Measurements from ENCODE around the gene RPL41.

RPL41 gene

DNA sequence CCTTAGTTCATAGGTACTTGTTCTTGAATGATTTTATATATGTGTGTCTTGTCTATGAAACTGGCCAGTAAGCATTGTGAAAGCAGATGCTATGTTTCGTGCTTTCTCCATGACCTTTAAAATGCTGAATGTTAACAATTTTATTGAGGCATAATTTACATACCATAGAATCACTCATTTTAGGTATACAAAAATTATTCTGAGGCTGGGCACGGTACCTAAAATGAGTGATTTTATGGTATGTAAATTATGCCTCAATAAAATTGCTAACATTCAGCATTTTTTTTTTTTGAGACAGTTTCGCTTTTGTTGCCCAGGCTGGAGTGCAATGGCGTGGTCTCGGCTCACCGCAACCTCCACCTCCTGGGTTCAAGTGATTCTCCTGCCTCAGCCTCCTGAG is 18.5 kb downstream of the RPL41 start:
- Histone ChIP-seq H3K9ac (ENCODE audit: low read length) (no peak overlapping the region), H3K4me3 (ENCODE audit: low read length) (no peak overlapping the region), H3K4me1 (ENCODE audit: control insufficient read depth, insufficient read depth, low read length) (no peaks in the 10 kb centered on the region), H3K27me3 (ENCODE audit: control insufficient read depth, insufficient read depth, low read length) (no peaks in the 10 kb centered on the region), H3K36me3 (ENCODE audit: control insufficient read depth, insufficient read depth, low read length) (peaks cover 23% of the 10 kb centered on the region), H3K9me3 (ENCODE audit: control insufficient read depth, low read length) (no peaks in the 10 kb centered on the region)

DNA sequence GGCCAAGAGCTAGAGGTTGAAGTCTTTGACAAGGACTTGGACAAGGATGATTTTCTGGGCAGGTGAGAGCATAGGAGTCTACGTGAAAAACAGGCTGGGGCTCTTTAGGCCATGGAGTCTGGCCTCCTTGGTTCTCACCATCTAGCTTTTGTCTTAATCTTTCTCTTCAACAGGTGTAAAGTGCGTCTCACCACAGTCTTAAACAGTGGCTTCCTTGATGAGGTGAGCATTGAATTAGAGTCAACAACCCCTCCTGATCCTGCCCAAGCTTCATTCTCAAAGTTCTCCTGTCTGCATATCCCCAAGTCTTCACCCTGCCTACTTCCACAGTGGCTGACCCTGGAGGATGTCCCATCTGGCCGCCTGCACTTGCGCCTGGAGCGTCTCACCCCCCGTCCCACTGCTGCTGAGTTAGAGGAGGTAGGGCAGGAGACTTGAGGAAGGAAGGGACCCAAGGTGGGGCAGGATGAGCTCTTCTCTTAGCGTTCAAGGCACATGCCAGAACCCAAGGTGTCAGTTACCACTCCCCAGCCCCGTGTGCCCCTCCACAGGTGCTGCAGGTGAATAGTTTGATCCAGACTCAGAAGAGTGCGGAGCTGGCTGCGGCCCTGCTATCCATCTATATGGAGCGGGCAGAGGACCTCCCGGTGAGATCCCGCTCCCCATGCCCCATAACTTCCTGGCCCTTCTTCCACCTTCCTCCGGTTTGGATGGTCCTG is 21.6 kb downstream of the RPL41 start:
- H3K36me3 ChIP-seq (ENCODE audit: control insufficient read depth, insufficient read depth, low read length): peaks cover 14% of the 10 kb centered on the region
- H3K9ac ChIP-seq (ENCODE audit: low read length): no peak overlapping the region
- H3K9me3 ChIP-seq (ENCODE audit: control insufficient read depth, low read length): no peaks in the 10 kb centered on the region
- H3K4me1 ChIP-seq (ENCODE audit: control insufficient read depth, insufficient read depth, low read length): no peaks in the 10 kb centered on the region
- H3K27me3 ChIP-seq (ENCODE audit: control insufficient read depth, insufficient read depth, low read length): no peaks in the 10 kb centered on the region
- H3K4me3 ChIP-seq (ENCODE audit: low read length): no peak overlapping the region

DNA sequence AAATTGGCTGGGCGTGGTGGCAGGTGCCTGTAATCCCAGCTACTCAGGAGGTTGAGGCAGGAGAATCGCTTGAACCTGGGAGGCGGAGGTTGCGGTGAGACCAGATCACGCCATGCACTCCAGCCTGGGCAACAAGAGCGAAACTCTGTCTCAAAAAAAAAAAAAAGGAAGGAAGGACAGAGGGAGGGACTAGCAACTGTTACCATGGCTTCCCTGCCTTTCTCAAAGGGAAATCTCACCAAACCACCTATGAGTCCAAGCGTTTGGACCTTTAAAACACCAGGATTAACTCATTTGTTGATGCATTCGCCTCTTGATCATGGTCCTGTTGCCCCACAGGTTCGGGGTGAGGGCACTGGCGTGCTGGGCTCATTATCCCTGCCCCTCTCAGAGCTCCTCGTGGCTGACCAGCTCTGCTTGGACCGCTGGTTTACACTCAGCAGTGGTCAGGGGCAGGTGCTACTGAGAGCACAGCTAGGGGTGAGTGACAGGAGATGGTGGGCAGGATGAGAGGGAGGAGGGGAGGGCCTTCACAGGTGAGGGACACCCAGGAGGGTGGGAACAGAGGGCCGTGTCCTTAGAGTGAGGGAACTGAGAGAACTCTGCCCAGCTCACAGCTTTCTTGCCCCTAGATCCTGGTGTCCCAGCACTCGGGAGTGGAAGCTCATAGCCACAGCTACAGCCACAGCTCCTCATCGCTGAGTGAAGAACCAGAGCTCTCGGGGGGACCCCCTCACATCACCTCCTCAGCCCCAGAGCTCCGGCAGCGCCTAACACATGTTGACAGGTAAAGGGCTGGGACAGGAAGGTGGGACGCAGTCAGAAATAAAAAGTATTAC is 25.7 kb downstream of the RPL41 start:
- Histone ChIP-seq H3K4me1 (ENCODE audit: control insufficient read depth, insufficient read depth, low read length) (no peaks in the 10 kb centered on the region), H3K36me3 (ENCODE audit: control insufficient read depth, insufficient read depth, low read length) (peaks cover 8% of the 10 kb centered on the region), H3K9me3 (ENCODE audit: control insufficient read depth, low read length) (no peaks in the 10 kb centered on the region), H3K27me3 (ENCODE audit: control insufficient read depth, insufficient read depth, low read length) (no peaks in the 10 kb centered on the region), H3K4me3 (ENCODE audit: low read length) (no peak overlapping the region), H3K9ac (ENCODE audit: low read length) (no peak overlapping the region)

DNA sequence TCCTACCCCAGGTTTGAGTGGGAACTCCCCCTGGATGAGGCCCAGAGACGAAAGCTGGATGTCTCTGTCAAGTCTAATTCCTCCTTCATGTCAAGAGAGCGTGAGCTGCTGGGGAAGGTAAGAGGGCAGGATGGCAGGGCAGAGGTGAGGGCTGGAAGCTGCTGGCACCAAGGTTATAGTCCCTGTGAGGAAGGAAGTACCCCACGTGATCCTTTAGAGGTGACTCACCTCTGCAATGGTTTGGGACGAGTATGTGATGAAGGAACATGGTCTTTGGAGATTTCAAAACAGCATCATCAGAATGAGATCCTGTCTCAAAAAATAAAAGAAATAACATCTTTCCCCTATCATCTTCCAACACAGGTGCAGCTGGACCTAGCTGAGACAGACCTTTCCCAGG is 26.8 kb downstream of the RPL41 start:
- H3K9ac ChIP-seq (ENCODE audit: low read length): no peak overlapping the region
- H3K36me3 ChIP-seq (ENCODE audit: control insufficient read depth, insufficient read depth, low read length): peaks cover 8% of the 10 kb centered on the region
- H3K9me3 ChIP-seq (ENCODE audit: control insufficient read depth, low read length): no peaks in the 10 kb centered on the region
- no peaks in the 10 kb centered on the region for H3K4me1 ChIP-seq (ENCODE audit: control insufficient read depth, insufficient read depth, low read length)
- no peaks in the 10 kb centered on the region for H3K27me3 ChIP-seq (ENCODE audit: control insufficient read depth, insufficient read depth, low read length)
- H3K4me3 ChIP-seq (ENCODE audit: low read length): no peak overlapping the region

DNA sequence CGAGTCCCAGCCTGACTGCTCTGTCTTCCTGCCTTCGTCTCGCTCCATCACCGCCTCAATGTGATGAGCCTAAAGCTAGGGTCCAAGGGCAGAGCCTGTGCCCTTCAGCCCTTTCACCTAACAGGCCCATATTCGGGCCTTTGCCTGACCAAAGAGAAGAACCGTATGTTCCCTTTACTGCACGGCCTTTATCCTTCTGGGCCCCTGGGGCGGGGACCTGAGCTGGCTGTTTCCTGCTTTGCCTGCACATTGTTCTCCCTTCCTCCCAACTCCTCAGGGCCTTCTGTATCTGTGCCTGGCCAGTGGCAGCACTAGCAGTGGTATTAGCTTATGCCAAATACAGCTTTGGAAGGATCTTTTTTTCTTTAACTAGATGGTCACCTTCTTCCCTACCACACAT is 27.4 kb downstream of the RPL41 start:
- H3K9me3 ChIP-seq (ENCODE audit: control insufficient read depth, low read length): no peaks in the 10 kb centered on the region
- no peaks in the 10 kb centered on the region for H3K4me1 ChIP-seq (ENCODE audit: control insufficient read depth, insufficient read depth, low read length)
- H3K36me3 ChIP-seq (ENCODE audit: control insufficient read depth, insufficient read depth, low read length): peaks cover 8% of the 10 kb centered on the region
- H3K9ac ChIP-seq (ENCODE audit: low read length): no peak overlapping the region
- H3K4me3 ChIP-seq (ENCODE audit: low read length): no peak overlapping the region
- no peaks in the 10 kb centered on the region for H3K27me3 ChIP-seq (ENCODE audit: control insufficient read depth, insufficient read depth, low read length)

DNA sequence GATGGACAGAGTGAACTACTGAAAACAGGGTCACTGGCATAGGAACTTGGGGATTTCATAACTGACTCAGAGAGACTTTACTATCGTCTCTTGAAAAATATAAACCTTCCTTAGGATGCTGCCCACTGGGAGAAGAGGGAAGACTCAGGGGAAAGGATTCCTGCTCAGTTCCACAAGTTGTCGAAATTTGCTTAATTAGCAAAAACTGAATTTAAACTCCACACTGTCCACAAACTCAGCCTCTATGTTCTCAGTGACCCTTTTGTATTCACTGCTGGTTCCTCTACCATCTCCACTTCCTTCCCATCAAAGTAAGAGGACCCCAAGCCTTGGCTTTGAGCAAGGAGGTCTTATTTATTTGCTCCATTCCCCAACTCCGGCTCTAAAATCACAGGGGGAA is 28.8 kb downstream of the RPL41 start:
- Histone ChIP-seq H3K9ac (ENCODE audit: low read length) (no peak overlapping the region), H3K36me3 (ENCODE audit: control insufficient read depth, insufficient read depth, low read length) (peaks cover 8% of the 10 kb centered on the region), H3K4me1 (ENCODE audit: control insufficient read depth, insufficient read depth, low read length) (no peaks in the 10 kb centered on the region), H3K27me3 (ENCODE audit: control insufficient read depth, insufficient read depth, low read length) (no peaks in the 10 kb centered on the region), H3K4me3 (ENCODE audit: low read length) (no peak overlapping the region), H3K9me3 (ENCODE audit: control insufficient read depth, low read length) (no peaks in the 10 kb centered on the region)

DNA sequence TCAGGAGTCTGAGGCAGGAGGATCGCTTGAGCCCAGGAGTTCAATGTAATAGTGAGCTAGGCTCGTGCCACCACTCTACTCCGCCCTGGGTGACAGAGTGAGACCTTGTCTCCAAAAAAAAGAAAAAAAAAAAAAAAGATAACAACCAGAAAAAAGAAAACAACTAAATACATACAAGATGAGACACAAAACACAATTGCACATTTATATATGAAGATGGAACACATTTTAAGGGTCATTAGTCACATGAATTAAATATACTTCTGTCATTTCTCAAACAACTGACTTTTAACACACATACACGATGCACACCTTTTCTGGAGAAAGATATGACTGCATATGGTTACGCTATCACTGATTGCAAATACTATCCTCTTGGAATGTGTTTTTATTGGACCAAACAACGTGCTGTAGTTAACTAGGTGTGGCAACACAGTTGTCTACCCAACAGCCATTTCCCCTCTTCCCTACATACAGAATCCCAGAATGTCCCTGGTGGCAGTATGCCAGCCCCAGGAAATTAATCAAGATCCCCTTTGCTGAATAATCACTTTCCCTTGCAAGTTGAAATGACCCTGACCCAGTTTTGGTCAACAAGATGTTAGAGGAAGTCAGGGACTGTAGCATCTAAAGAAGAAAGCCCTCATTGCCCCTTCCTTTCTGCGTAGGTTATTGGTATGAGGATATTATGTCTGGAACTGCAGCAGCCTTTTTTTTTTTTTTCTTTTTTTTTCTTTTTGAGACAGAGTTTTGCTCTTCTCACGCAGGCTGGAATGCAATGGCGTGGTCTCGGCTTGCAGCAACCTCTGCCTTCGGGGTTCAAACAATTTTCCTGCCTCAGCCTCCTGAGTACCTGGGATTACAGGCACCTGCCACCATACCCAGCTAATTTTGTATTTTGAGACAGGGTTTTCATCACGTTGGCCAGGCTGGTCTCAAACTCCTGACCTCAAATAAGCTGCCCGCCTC is 30.3 kb downstream of the RPL41 start:
- Histone ChIP-seq H3K9me3 (ENCODE audit: control insufficient read depth, low read length) (no peaks in the 10 kb centered on the region), H3K36me3 (ENCODE audit: control insufficient read depth, insufficient read depth, low read length) (peaks cover 8% of the 10 kb centered on the region), H3K9ac (ENCODE audit: low read length) (no peak overlapping the region), H3K4me1 (ENCODE audit: control insufficient read depth, insufficient read depth, low read length) (peaks cover 7% of the 10 kb centered on the region), H3K27me3 (ENCODE audit: control insufficient read depth, insufficient read depth, low read length) (no peaks in the 10 kb centered on the region), H3K4me3 (ENCODE audit: low read length) (no peak overlapping the region)

DNA sequence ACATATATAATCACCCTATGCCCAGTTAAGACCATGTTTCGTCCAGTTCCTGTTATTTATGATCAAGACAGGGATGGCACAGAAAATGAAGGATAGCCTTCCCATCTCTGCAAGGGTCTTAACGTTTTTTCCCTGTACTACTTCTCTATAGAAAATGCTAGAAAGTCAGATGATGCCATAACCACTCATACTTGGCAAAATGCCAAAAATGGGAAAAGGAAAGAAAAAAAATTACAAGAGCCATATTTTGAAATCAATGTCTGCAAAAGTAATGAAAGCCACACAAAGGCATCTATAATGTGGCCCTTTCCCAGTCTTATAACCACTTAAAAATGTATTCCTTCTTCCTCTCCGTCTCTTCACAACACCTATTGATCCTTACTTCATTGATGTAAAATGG is 34.1 kb downstream of the RPL41 start:
- Histone ChIP-seq H3K9ac (ENCODE audit: low read length) (no peak overlapping the region), H3K4me1 (ENCODE audit: control insufficient read depth, insufficient read depth, low read length) (peaks cover 15% of the 10 kb centered on the region), H3K27me3 (ENCODE audit: control insufficient read depth, insufficient read depth, low read length) (no peaks in the 10 kb centered on the region), H3K9me3 (ENCODE audit: control insufficient read depth, low read length) (no peaks in the 10 kb centered on the region), H3K36me3 (ENCODE audit: control insufficient read depth, insufficient read depth, low read length) (no peaks in the 10 kb centered on the region), H3K4me3 (ENCODE audit: low read length) (no peak overlapping the region)

DNA sequence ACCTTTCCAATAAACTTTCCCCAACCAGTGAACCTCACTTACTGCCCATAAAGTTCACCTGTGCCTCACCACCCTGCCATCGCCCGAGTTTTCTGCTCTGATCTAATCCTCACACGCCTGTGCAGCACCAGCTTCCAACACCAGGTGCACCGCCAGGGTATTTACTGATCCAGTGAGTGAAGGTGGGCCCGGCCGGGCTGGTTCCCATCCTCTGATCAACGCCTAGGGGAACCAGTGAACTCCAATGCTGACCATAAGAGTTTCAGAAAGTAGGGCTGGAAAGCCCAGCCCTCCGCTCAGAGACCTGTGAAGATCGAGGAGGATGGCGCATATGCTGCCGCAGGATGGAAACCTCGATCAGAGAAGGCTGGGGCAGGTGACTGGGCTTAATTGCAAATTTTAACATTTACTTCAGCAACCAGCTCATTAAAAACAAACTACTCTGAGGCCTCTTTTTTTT is 35.3 kb downstream of the RPL41 start:
- Histone ChIP-seq H3K27me3 (ENCODE audit: control insufficient read depth, insufficient read depth, low read length) (no peaks in the 10 kb centered on the region), H3K4me3 (ENCODE audit: low read length) (peak overlapping the region; percentile 78), H3K36me3 (ENCODE audit: control insufficient read depth, insufficient read depth, low read length) (no peaks in the 10 kb centered on the region), H3K4me1 (ENCODE audit: control insufficient read depth, insufficient read depth, low read length) (peaks cover 15% of the 10 kb centered on the region), H3K9me3 (ENCODE audit: control insufficient read depth, low read length) (no peaks in the 10 kb centered on the region), H3K9ac (ENCODE audit: low read length) (peak overlapping the region; percentile 88)

DNA sequence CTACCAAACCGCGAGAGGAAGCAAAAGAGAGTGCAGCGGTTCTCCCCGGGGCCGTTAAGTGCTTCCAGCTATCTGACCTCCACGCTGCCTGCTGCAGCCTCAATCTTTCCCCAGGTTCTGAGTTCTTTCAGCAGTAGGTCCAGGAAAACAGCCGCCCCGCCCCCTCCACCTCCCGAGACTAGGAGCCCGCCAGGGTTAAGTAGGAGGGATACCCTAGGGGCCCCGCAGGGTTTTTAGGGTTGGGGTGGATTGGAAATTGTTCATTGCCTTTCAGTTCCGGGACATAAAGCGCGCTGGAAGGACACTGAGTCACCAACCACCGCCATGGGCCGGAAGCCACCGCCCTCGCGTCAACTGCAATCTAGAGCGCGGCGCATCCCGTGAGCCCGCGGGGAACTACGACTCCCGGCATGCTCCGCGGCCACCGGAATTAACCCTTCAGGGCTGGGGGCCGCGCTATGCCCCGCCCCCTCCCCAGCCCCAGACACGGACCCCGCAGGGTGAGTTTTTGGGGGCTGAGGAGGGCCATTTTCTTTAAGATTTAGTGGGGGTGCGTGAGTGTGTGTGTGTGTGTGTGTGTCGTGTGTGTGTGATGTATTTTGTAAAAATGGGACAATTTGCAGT is 35.8 kb downstream of the RPL41 start, which contains the start of gene MYL6B:
MYL6B (plus strand) TSS at position 456 of the 624 bp plus-strand sequence. CDS start 1,332 bp downstream, outside the sequence.
- Histone ChIP-seq H3K27me3 (ENCODE audit: control insufficient read depth, insufficient read depth, low read length) (no peaks in the 10 kb centered on the region), H3K4me3 (ENCODE audit: low read length) (peak within 1 kb of the TSS; percentile 78), H3K9ac (ENCODE audit: low read length) (peak within 1 kb of the TSS; percentile 88), H3K36me3 (ENCODE audit: control insufficient read depth, insufficient read depth, low read length) (no peaks in the 10 kb centered on the region), H3K4me1 (ENCODE audit: control insufficient read depth, insufficient read depth, low read length) (peaks cover 16% of the 10 kb centered on the region), H3K9me3 (ENCODE audit: control insufficient read depth, low read length) (no peaks in the 10 kb centered on the region)
